ENCODE results near the gene P2RX1.

P2RX1 gene

GRCh38 chr17:3877220-3877619 lies 39.0 kb downstream of the P2RX1 start:
- H3K4me3 ChIP-seq (ENCODE audit: low read depth, low read length) = no peak overlapping the region
- H3K27me3 ChIP-seq (ENCODE audit: insufficient read depth, low read depth, severe bottlenecking) = no peaks in the 10 kb centered on the region
- DNase-seq = no peak
- peak overlapping the region; percentile 99 for H3K27ac ChIP-seq
- H3K36me3 ChIP-seq = peaks cover 75% of the 10 kb centered on the region
- TF ChIP-seq CTCF (IDR thresholded peaks at IDR 0.05; ENCODE audit: low read depth, low read length) = no peak
- H3K9me3 ChIP-seq (ENCODE audit: severe bottlenecking) = no peaks in the 10 kb centered on the region

- no peaks in the 10 kb centered on the region for H3K27me3 ChIP-seq (ENCODE audit: insufficient read depth, low read depth, severe bottlenecking)
- no peaks in the 10 kb centered on the region for H3K9me3 ChIP-seq (ENCODE audit: severe bottlenecking)
Measured at GRCh38 chr17:3875317-3875716, 40.9 kb downstream of the P2RX1 start.

GRCh38 chr17:3873862-3874261 lies 42.4 kb downstream of the P2RX1 start:
- no peak for DNase-seq
- Histone ChIP-seq H3K27me3 (ENCODE audit: insufficient read depth, low read depth, severe bottlenecking) (no peaks in the 10 kb centered on the region), H3K9me3 (ENCODE audit: severe bottlenecking) (no peaks in the 10 kb centered on the region), H3K27ac (no peak overlapping the region), H3K36me3 (peaks cover 83% of the 10 kb centered on the region), H3K4me3 (ENCODE audit: low read depth, low read length) (no peak overlapping the region)
- no peak for TF ChIP-seq CTCF (IDR thresholded peaks at IDR 0.05; ENCODE audit: low read depth, low read length)

More at GRCh38 chr17:3875317-3875716, 40.9 kb downstream of the P2RX1 start:
- Histone ChIP-seq H3K27ac (no peak overlapping the region), H3K36me3 (peaks cover 77% of the 10 kb centered on the region), H3K4me3 (ENCODE audit: low read depth, low read length) (no peak overlapping the region)
- TF ChIP-seq CTCF (IDR thresholded peaks at IDR 0.05; ENCODE audit: low read depth, low read length) = no peak
- DNase-seq = no peak

GRCh38 chr17:3870871-3871306 lies 45.4 kb downstream of the P2RX1 start:
- Histone ChIP-seq H3K4me3 (ENCODE audit: low read depth, low read length) (no peak overlapping the region), H3K27ac (no peak overlapping the region), H3K36me3 (peaks cover 68% of the 10 kb centered on the region), H3K27me3 (ENCODE audit: insufficient read depth, low read depth, severe bottlenecking) (no peaks in the 10 kb centered on the region), H3K9me3 (ENCODE audit: severe bottlenecking) (no peaks in the 10 kb centered on the region)
- DNase-seq = no peak
- TF ChIP-seq CTCF (IDR thresholded peaks at IDR 0.05; ENCODE audit: low read depth, low read length) = no peak

- peak overlapping the region; percentile 22 for H3K27ac ChIP-seq
- peaks cover 51% of the 10 kb centered on the region for H3K36me3 ChIP-seq
- no peak for TF ChIP-seq CTCF (IDR thresholded peaks at IDR 0.05; ENCODE audit: low read depth, low read length)
- no peaks in the 10 kb centered on the region for H3K27me3 ChIP-seq (ENCODE audit: insufficient read depth, low read depth, severe bottlenecking)
- no peaks in the 10 kb centered on the region for H3K9me3 ChIP-seq (ENCODE audit: severe bottlenecking)
- no peak overlapping the region for H3K4me3 ChIP-seq (ENCODE audit: low read depth, low read length)
- no peak for DNase-seq
Measured at GRCh38 chr17:3867606-3868005, 48.7 kb downstream of the P2RX1 start.

GRCh38 chr17:3867106-3867505 lies 49.2 kb downstream of the P2RX1 start:
- H3K27me3 ChIP-seq (ENCODE audit: insufficient read depth, low read depth, severe bottlenecking) = no peaks in the 10 kb centered on the region
- H3K36me3 ChIP-seq = peaks cover 51% of the 10 kb centered on the region
- TF ChIP-seq CTCF (IDR thresholded peaks at IDR 0.05; ENCODE audit: low read depth, low read length) = no peak
- H3K27ac ChIP-seq = peak overlapping the region; percentile 22; the same call in 1 of the 2 replicates
- DNase-seq = no peak
- no peaks in the 10 kb centered on the region for H3K9me3 ChIP-seq (ENCODE audit: severe bottlenecking)
- no peak overlapping the region for H3K4me3 ChIP-seq (ENCODE audit: low read depth, low read length)
